GM08714 (cell line): ENCODE measurements around the gene AMACR.

Source experiments
- H3K4me3 ChIP-seq: fragments of 200-500 bp; sonication (Bioruptor generic); 2 replicates; pipeline ENCODE4 v1.5.1; 2014; ENCODE audit warnings: mild to moderate bottlenecking, low read length, inconsistent platforms
- ZNF274 ChIP-seq: IDR thresholded peaks from 2 replicates; pipeline ENCODE4 v1.6.1; 2012; ENCODE audit warnings: mild to moderate bottlenecking, low read depth, low read length

The AMACR gene

GRCh38 chr5:34007621-34008600 is at the start of gene AMACR:
AMACR (minus strand) TSS chr5:34008050; CDS start chr5:34008019, 31 bp downstream.
- H3K4me3 ChIP-seq: peak within 1 kb of the TSS; percentile 96
- TF ChIP-seq ZNF274: no peak

GRCh38 chr5:34057569-34057968 is 49.7 kb upstream of the AMACR start:
- TF ChIP-seq ZNF274: no peak
- H3K4me3 ChIP-seq: no peak overlapping the region

- TF ChIP-seq ZNF274: no peak
- H3K4me3 ChIP-seq: no peak overlapping the region
Observed at GRCh38 chr5:34057118-34057517, 49.3 kb upstream of the AMACR start.

GRCh38 chr5:34055667-34056066 is 47.8 kb upstream of the AMACR start:
- H3K4me3 ChIP-seq: no peak overlapping the region
- no peak for TF ChIP-seq ZNF274

GRCh38 chr5:34054400-34054729 is 46.5 kb upstream of the AMACR start:
- no peak for TF ChIP-seq ZNF274
- H3K4me3 ChIP-seq: no peak overlapping the region

GRCh38 chr5:34053571-34054399 is 45.9 kb upstream of the AMACR start:
- no peak for TF ChIP-seq ZNF274
- H3K4me3 ChIP-seq: no peak overlapping the region

GRCh38 chr5:34053133-34053532 is 45.3 kb upstream of the AMACR start:
- no peak for TF ChIP-seq ZNF274
- H3K4me3 ChIP-seq: no peak overlapping the region

GRCh38 chr5:34051374-34051980 is 43.6 kb upstream of the AMACR start:
- no peak overlapping the region for H3K4me3 ChIP-seq
- TF ChIP-seq ZNF274: no peak

- no peak for TF ChIP-seq ZNF274
- H3K4me3 ChIP-seq: no peak overlapping the region
Observed at GRCh38 chr5:34047774-34048572, 40.1 kb upstream of the AMACR start.

- no peak for TF ChIP-seq ZNF274
- no peak overlapping the region for H3K4me3 ChIP-seq
Observed at GRCh38 chr5:34047143-34047542, 39.3 kb upstream of the AMACR start.

- no peak overlapping the region for H3K4me3 ChIP-seq
- no peak for TF ChIP-seq ZNF274
Observed at GRCh38 chr5:34045996-34046395, 38.1 kb upstream of the AMACR start.

- no peak for TF ChIP-seq ZNF274
- no peak overlapping the region for H3K4me3 ChIP-seq
Observed at GRCh38 chr5:34045023-34045422, 37.2 kb upstream of the AMACR start.

- TF ChIP-seq ZNF274: no peak
- no peak within 1 kb of the TSS for H3K4me3 ChIP-seq
Observed at GRCh38 chr5:34043099-34043876, 35.4 kb upstream of the AMACR start, which contains the start of gene C1QTNF3. C1QTNF3 (minus strand) TSS chr5:34043213; CDS start chr5:34043125, 88 bp downstream.
